Stimulated activated CD4-positive, alpha-beta T cell treated with anti-CD3 and anti-CD28 coated beads, Interleukin-4, amount 100 ng/mL, for 48 hours (primary cell): ENCODE measurements around the gene C19orf25.
"Not testable (repeated sequence)": the region's sequence is repeated elsewhere in the genome, so short reads cannot be mapped to it uniquely, and the experiment has no call there.

Experiments used
- DNase-seq, 2 donors: peaks; one replicate each; pipeline ENCODE4 v3.0.0-alpha.2; 2020; ENCODE audit warnings: low read depth in 2 of 2

C19orf25 gene

GRCh38 chr19:1481893-1482360 lies 2.9 kb upstream of the C19orf25 start:
- DNase-seq, result no peak

- DNase-seq, result no peak
Measured at GRCh38 chr19:1481224-1481892, 2.3 kb upstream of the C19orf25 start.

GRCh38 chr19:1477056-1477455 lies 2.0 kb downstream of the C19orf25 start:
- not testable (repeated sequence) for DNase-seq

GRCh38 chr19:1475751-1476437 lies 3.1 kb downstream of the C19orf25 start:
- no peak for DNase-seq

GRCh38 chr19:1474765-1475351 lies 4.2 kb downstream of the C19orf25 start:
- DNase-seq, result no peak

GRCh38 chr19:1474011-1474764 lies 4.8 kb downstream of the C19orf25 start:
- DNase-seq, result no peak

- no peak for DNase-seq
Measured at GRCh38 chr19:1473085-1473851, 5.7 kb downstream of the C19orf25 start.

GRCh38 chr19:1472231-1473084 lies 6.6 kb downstream of the C19orf25 start:
- DNase-seq, result no peak

GRCh38 chr19:1471515-1472160 lies 7.4 kb downstream of the C19orf25 start:
- DNase-seq, result no peak

GRCh38 chr19:1471010-1471514 lies 8.0 kb downstream of the C19orf25 start:
- DNase-seq, result no peak

GRCh38 chr19:1470305-1471009 lies 8.6 kb downstream of the C19orf25 start:
- peak; percentile 57 to 64 for DNase-seq

GRCh38 chr19:1470055-1470304 lies 9.0 kb downstream of the C19orf25 start:
- no peak for DNase-seq

GRCh38 chr19:1469255-1470054 lies 9.6 kb downstream of the C19orf25 start:
- no peak for DNase-seq

GRCh38 chr19:1468821-1469254 lies 10.2 kb downstream of the C19orf25 start:
- DNase-seq, result peak in 1 of 2 donors; percentile 49

- DNase-seq, result no peak
Measured at GRCh38 chr19:1468274-1468820, 10.7 kb downstream of the C19orf25 start.

- DNase-seq, result no peak
Measured at GRCh38 chr19:1467490-1468273, 11.3 kb downstream of the C19orf25 start.

GRCh38 chr19:1467215-1467489 lies 11.9 kb downstream of the C19orf25 start:
- no peak for DNase-seq
